Fibroblast of pulmonary artery (primary cell): ENCODE measurements around the gene USP19.

Source experiments
- DNase-seq: peaks from one replicate; pipeline ENCODE4 v3.0.0-alpha.2; 2010; ENCODE audit warnings: low read depth
- H3K4me3 ChIP-seq: replicated peaks from 2 replicates; pipeline ENCODE4 v1.5.1; 2011; ENCODE audit warnings: low read depth, mild to moderate bottlenecking, control low read depth, low read length, moderate library complexity
- CTCF ChIP-seq: IDR thresholded peaks from 2 replicates; pipeline ENCODE4 v1.5.1; 2011; ENCODE audit warnings: mild to moderate bottlenecking, control low read depth, low read length, inconsistent platforms; ENCODE audit errors: missing control alignments

USP19 gene

GRCh38 chr3:49120438-49121131 lies at the start of gene USP19:
USP19 (minus strand) TSS chr3:49120823; CDS start chr3:49119145, 1,678 bp downstream.
- peak within 1 kb of the TSS; percentile 75 for H3K4me3 ChIP-seq
- TF ChIP-seq CTCF, result no peak
- peak; percentile 94 for DNase-seq

GRCh38 chr3:49166752-49167556 lies 46.3 kb upstream of the USP19 start:
- no peak for DNase-seq
- peak overlapping the region; percentile 86 for H3K4me3 ChIP-seq
- TF ChIP-seq CTCF, result no peak

GRCh38 chr3:49165771-49166751 lies 45.4 kb upstream of the USP19 start, which contains the start of gene CCDC71:
CCDC71 (minus strand) TSS chr3:49166331; CDS start chr3:49164208, 2,123 bp downstream.
- peak within 1 kb of the TSS; percentile 86 for H3K4me3 ChIP-seq
- DNase-seq, result peak; percentile 75
- no peak for TF ChIP-seq CTCF

GRCh38 chr3:49164983-49165720 lies 44.5 kb upstream of the USP19 start:
- no peak for TF ChIP-seq CTCF
- no peak for DNase-seq
- H3K4me3 ChIP-seq, result peak overlapping the region; percentile 86

- no peak for DNase-seq
- TF ChIP-seq CTCF, result no peak
- H3K4me3 ChIP-seq, result no peak overlapping the region
Observed at GRCh38 chr3:49163609-49164008, 43.0 kb upstream of the USP19 start.
